Activated CD4-positive, alpha-beta T cell treated with anti-CD3 and anti-CD28 coated beads for 48 hours (primary cell): Measurements from ENCODE around the gene MEIOSIN.

Experiments used
- DNase-seq: peaks from one replicate; pipeline ENCODE4 v3.0.0-alpha.2; 2020

The MEIOSIN gene

GRCh38 chr19:45809643-45810159, 76.5 kb downstream of the MEIOSIN start:
- DNase-seq: no peak

DNA sequence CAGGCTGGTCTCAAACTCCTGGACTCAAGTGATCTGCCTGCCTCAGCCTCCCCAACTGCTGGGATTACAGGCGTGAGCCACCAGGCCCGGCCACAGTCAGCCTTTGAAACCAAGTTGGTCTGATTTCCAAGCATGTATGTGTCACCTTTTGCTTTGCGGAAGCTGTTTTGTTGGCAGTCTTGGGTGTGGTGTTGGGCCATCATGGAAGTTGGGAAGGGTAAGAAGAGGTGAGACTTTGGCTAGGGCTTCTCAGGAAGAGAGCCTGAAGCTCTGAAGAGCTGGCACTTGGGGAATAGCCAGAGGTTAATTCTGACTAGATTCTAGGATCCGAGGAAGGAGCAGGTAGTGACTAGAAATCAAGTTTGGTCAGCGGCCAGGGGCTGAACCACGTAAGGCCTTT, 79.1 kb downstream of the MEIOSIN start:
- DNase-seq: no peak
